Measurements from ENCODE around the gene C11orf98. TPM values are rescaled to one million over a fixed set of nuclear protein-coding genes. Genes with fewer than 3 reads are reported as not detected.

Gene C11orf98
- total and polyA plus RNA-seq, 4 donors: 19.0 to 140 (median 94.7) TPM

- no peak for TF ChIP-seq CTCF (IDR thresholded peaks at IDR 0.05; ENCODE audit: control extremely low read depth, extremely low read depth)
- ATAC-seq (ENCODE audit: insufficient read depth, low FRiP score) (no peak), DNase-seq (no peak)
- Histone ChIP-seq H3K27me3 (ENCODE audit: control insufficient read depth in 3 of 3, insufficient read depth in 3 of 3, low read length in 2 of 3) (no peaks in the 10 kb centered on the region), H3K4me1 (ENCODE audit: control insufficient read depth in 5 of 5, insufficient read depth in 5 of 5, low read length in 5 of 5) (peaks cover 1 to 47% (median 17%) of the 10 kb centered on the region in 5 donors), H3K36me3 (ENCODE audit: control insufficient read depth in 4 of 4, insufficient read depth in 4 of 4, low read length in 4 of 4) (peaks cover 2 to 16% (median 8%) of the 10 kb centered on the region in 4 donors), H3K27ac (ENCODE audit: low read depth in 1 of 2, low read length in 1 of 2) (peak overlapping the region; percentile 91 to 99), H3K9me3 (ENCODE audit: control insufficient read depth in 4 of 4, insufficient read depth in 3 of 4, low read length in 3 of 4) (no peaks in the 10 kb centered on the region), H3K9ac (ENCODE audit: insufficient read depth in 1 of 2, low read length in 2 of 2) (peak overlapping the region; percentile 63 to 98), H3K4me3 (peak overlapping the region; percentile 9)
- 2 to 3% methylated on average over 7 of the region's 7 CpGs for WGBS, 2 donors
Observed at GRCh38 chr11:62708793-62709192, 43.8 kb upstream of the C11orf98 start.

GRCh38 chr11:62708392-62708791 is 43.4 kb upstream of the C11orf98 start:
- H3K4me1 ChIP-seq (ENCODE audit: control insufficient read depth in 5 of 5, insufficient read depth in 5 of 5, low read length in 5 of 5): peaks cover 0 to 47% (median 17%) of the 10 kb centered on the region in 5 donors
- peak overlapping the region; percentile 63 to 98 for H3K9ac ChIP-seq (ENCODE audit: insufficient read depth in 1 of 2, low read length in 2 of 2)
- WGBS, 2 donors: 81 to 87% methylated on average over 5 of the region's 5 CpGs

GRCh38 chr11:62707277-62707861 is 42.4 kb upstream of the C11orf98 start, which contains the start of the genes BSCL2 and GNG3:
TSS of gene BSCL2 (minus strand) at chr11:62707424. CDS start at chr11:62707195, 229 bp downstream.
TSS of gene GNG3 (plus strand) at chr11:62707676. CDS start at chr11:62708296, 620 bp downstream.
- H3K27me3 ChIP-seq (ENCODE audit: control insufficient read depth in 3 of 3, insufficient read depth in 3 of 3, low read length in 2 of 3): no peaks in the 10 kb centered on the region
- peak within 1 kb of the TSS; percentile 46 for H3K4me3 ChIP-seq
- DNase-seq (peak; percentile 48 to 64 (median 50)), ATAC-seq (ENCODE audit: insufficient read depth, low FRiP score) (no peak)
- peaks cover 0 to 12% (median 6%) of the 10 kb centered on the region in 4 donors for H3K36me3 ChIP-seq (ENCODE audit: control insufficient read depth in 4 of 4, insufficient read depth in 4 of 4, low read length in 4 of 4)
- H3K9ac ChIP-seq (ENCODE audit: insufficient read depth in 1 of 2, low read length in 2 of 2): peak within 1 kb of the TSS in 1 of 2 donors; percentile 98
- no peaks in the 10 kb centered on the region for H3K9me3 ChIP-seq (ENCODE audit: control insufficient read depth in 4 of 4, insufficient read depth in 3 of 4, low read length in 3 of 4)
- 83 to 86% methylated on average over 10 of the region's 10 CpGs for WGBS, 2 donors
- peaks cover 0 to 47% (median 17%) of the 10 kb centered on the region in 5 donors for H3K4me1 ChIP-seq (ENCODE audit: control insufficient read depth in 5 of 5, insufficient read depth in 5 of 5, low read length in 5 of 5)
- peak within 1 kb of the TSS; percentile 73 to 99 for H3K27ac ChIP-seq (ENCODE audit: low read depth in 1 of 2, low read length in 1 of 2)
- no peak for TF ChIP-seq CTCF (IDR thresholded peaks at IDR 0.05; ENCODE audit: control extremely low read depth, extremely low read depth)

More at GRCh38 chr11:62708392-62708791, 43.4 kb upstream of the C11orf98 start:
- Histone ChIP-seq H3K27ac (ENCODE audit: low read depth in 1 of 2, low read length in 1 of 2) (peak overlapping the region in 1 of 2 donors; percentile 99), H3K27me3 (ENCODE audit: control insufficient read depth in 3 of 3, insufficient read depth in 3 of 3, low read length in 2 of 3) (no peaks in the 10 kb centered on the region), H3K4me3 (no peak overlapping the region), H3K36me3 (ENCODE audit: control insufficient read depth in 4 of 4, insufficient read depth in 4 of 4, low read length in 4 of 4) (peaks cover 0 to 16% (median 7%) of the 10 kb centered on the region in 4 donors), H3K9me3 (ENCODE audit: control insufficient read depth in 4 of 4, insufficient read depth in 3 of 4, low read length in 3 of 4) (no peaks in the 10 kb centered on the region)
- DNase-seq (peak in 1 of 3 donors; percentile 14), ATAC-seq (ENCODE audit: insufficient read depth, low FRiP score) (no peak)
- no peak for TF ChIP-seq CTCF (IDR thresholded peaks at IDR 0.05; ENCODE audit: control extremely low read depth, extremely low read depth)
